Epidermal melanocyte (primary cell): Measurements from ENCODE around the gene DTWD1.
"Not testable (repeated sequence)": the region's sequence is repeated elsewhere in the genome, so short reads cannot be mapped to it uniquely, and the experiment has no call there.

Experiments used
- DNase-seq: peaks from one replicate; pipeline ENCODE4 v3.0.0; 2011; ENCODE audit warnings: low spot score; ENCODE audit not compliant: insufficient read length

DTWD1 gene

GRCh38 chr15:49645941-49646340 lies 25.1 kb downstream of the DTWD1 start:
- DNase-seq, result no peak

GRCh38 chr15:49646891-49647290 lies 26.0 kb downstream of the DTWD1 start:
- DNase-seq, result no peak

GRCh38 chr15:49649987-49650386 lies 29.1 kb downstream of the DTWD1 start:
- DNase-seq, result no peak

GRCh38 chr15:49650676-49651075 lies 29.8 kb downstream of the DTWD1 start:
- DNase-seq, result no peak

- DNase-seq, result no peak
Measured at GRCh38 chr15:49652922-49653321, 32.1 kb downstream of the DTWD1 start.

- no peak for DNase-seq
Measured at GRCh38 chr15:49656734-49657133, 35.9 kb downstream of the DTWD1 start.

- DNase-seq, result no peak
Measured at GRCh38 chr15:49664716-49665115, 43.9 kb downstream of the DTWD1 start.

GRCh38 chr15:49666486-49666885 lies 45.6 kb downstream of the DTWD1 start:
- DNase-seq, result not testable (repeated sequence)

GRCh38 chr15:49669288-49669687 lies 48.4 kb downstream of the DTWD1 start:
- no peak for DNase-seq

- no peak for DNase-seq
Measured at GRCh38 chr15:49673861-49674260, 53.0 kb downstream of the DTWD1 start.

- DNase-seq, result no peak
Measured at GRCh38 chr15:49674370-49674769, 53.5 kb downstream of the DTWD1 start.

- DNase-seq, result no peak
Measured at GRCh38 chr15:49675041-49675440, 54.2 kb downstream of the DTWD1 start.

- no peak for DNase-seq
Measured at GRCh38 chr15:49678655-49679054, 57.8 kb downstream of the DTWD1 start.

GRCh38 chr15:49686599-49686998 lies 65.8 kb downstream of the DTWD1 start:
- DNase-seq, result no peak

GRCh38 chr15:49688135-49688790 lies 67.4 kb downstream of the DTWD1 start:
- no peak for DNase-seq

- no peak for DNase-seq
Measured at GRCh38 chr15:49692514-49693090, 71.8 kb downstream of the DTWD1 start.

- no peak for DNase-seq
Measured at GRCh38 chr15:49693498-49693897, 72.7 kb downstream of the DTWD1 start.

GRCh38 chr15:49696433-49696832 lies 75.6 kb downstream of the DTWD1 start:
- DNase-seq, result no peak

- DNase-seq, result no peak
Measured at GRCh38 chr15:49697121-49697520, 76.3 kb downstream of the DTWD1 start.

- DNase-seq, result not testable (repeated sequence)
Measured at GRCh38 chr15:49702982-49703381, 82.1 kb downstream of the DTWD1 start.
